ENCODE measurements around the gene NCF2.

DNA sequence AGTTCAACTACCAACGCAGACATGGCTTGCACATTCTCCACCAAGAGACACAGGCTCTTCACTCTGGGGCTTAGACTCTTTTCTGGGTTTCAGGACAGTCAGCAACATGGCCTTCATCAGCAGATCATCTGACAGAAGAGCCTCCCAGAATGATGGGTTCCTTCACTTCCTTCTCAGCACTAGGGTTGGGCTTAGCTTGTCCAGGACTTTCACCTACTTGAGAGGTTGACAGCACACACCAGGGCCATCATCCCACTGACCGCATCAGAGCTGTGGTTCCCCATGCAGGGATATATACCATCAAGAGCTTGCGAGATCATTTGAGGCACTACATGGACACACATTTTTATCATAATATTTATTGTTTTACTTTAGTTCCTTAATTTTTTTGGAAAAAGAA, 10.4 kb upstream of the NCF2 start:
- TF ChIP-seq, protein P1, sequence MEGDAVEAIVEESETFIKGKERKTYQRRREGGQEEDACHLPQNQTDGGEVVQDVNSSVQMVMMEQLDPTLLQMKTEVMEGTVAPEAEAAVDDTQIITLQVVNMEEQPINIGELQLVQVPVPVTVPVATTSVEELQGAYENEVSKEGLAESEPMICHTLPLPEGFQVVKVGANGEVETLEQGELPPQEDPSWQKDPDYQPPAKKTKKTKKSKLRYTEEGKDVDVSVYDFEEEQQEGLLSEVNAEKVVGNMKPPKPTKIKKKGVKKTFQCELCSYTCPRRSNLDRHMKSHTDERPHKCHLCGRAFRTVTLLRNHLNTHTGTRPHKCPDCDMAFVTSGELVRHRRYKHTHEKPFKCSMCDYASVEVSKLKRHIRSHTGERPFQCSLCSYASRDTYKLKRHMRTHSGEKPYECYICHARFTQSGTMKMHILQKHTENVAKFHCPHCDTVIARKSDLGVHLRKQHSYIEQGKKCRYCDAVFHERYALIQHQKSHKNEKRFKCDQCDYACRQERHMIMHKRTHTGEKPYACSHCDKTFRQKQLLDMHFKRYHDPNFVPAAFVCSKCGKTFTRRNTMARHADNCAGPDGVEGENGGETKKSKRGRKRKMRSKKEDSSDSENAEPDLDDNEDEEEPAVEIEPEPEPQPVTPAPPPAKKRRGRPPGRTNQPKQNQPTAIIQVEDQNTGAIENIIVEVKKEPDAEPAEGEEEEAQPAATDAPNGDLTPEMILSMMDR (IDR thresholded peaks at IDR 0.05), result no peak
- TF ChIP-seq POLR2A (IDR thresholded peaks at IDR 0.05) (no peak), POLR2AphosphoS5 (IDR thresholded peaks at IDR 0.05; ENCODE audit: insufficient read depth in 1 of 2, low read depth in 1 of 2) (no peak)
